ENCODE results near the gene GRID2.

Gene GRID2

DNA sequence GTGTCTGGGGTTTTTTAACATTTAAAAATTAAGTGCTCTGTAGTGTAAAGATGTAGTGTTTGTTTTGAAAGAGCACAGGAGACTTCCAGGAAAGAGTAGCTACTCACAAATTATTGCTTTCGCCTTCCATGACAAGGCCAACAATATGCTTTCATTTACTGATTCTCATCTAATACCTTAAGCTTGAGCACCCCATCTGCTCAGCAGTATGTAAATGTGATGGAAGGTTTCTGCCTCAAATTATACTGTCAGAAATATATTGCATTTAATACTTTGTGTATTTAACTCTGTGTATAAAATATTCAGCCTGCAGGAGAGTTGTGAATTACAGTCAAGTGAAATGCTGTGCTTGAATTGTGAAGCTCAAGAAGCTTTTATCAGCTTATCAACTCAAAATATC, 1228.5 kb downstream of the GRID2 start:
- H3K36me3 ChIP-seq (ENCODE audit: control insufficient read depth, insufficient read depth, low read length) = no peaks in the 10 kb centered on the region
- no peaks in the 10 kb centered on the region for H3K9me3 ChIP-seq (ENCODE audit: control insufficient read depth, insufficient read depth, low read depth, low read length)
- H3K4me3 ChIP-seq (ENCODE audit: low read depth, low read length) = no peak overlapping the region
- no peaks in the 10 kb centered on the region for H3K27me3 ChIP-seq (ENCODE audit: control insufficient read depth, insufficient read depth, low read length)
- H3K27ac ChIP-seq (ENCODE audit: low read depth, low read length) = no peak overlapping the region
- no peak overlapping the region for H3K9ac ChIP-seq (ENCODE audit: low read length)
- H3K4me1 ChIP-seq (ENCODE audit: control insufficient read depth, insufficient read depth, low read length) = peaks cover 6% of the 10 kb centered on the region; the same call in 1 of the 2 replicates

- Histone ChIP-seq H3K9ac (ENCODE audit: low read length) (no peak overlapping the region), H3K27ac (ENCODE audit: low read depth, low read length) (no peak overlapping the region), H3K4me3 (ENCODE audit: low read depth, low read length) (no peak overlapping the region), H3K4me1 (ENCODE audit: control insufficient read depth, insufficient read depth, low read length) (no peaks in the 10 kb centered on the region; the same call in 1 of the 2 replicates), H3K36me3 (ENCODE audit: control insufficient read depth, insufficient read depth, low read length) (no peaks in the 10 kb centered on the region), H3K9me3 (ENCODE audit: control insufficient read depth, insufficient read depth, low read depth, low read length) (no peaks in the 10 kb centered on the region), H3K27me3 (ENCODE audit: control insufficient read depth, insufficient read depth, low read length) (no peaks in the 10 kb centered on the region)
Observed at GRCh38 chr4:93540562-93540961, 1236.8 kb downstream of the GRID2 start.

- Histone ChIP-seq H3K4me3 (ENCODE audit: low read depth, low read length) (no peak overlapping the region), H3K9me3 (ENCODE audit: control insufficient read depth, insufficient read depth, low read depth, low read length) (no peaks in the 10 kb centered on the region), H3K27me3 (ENCODE audit: control insufficient read depth, insufficient read depth, low read length) (no peaks in the 10 kb centered on the region), H3K27ac (ENCODE audit: low read depth, low read length) (no peak overlapping the region), H3K4me1 (ENCODE audit: control insufficient read depth, insufficient read depth, low read length) (no peaks in the 10 kb centered on the region), H3K9ac (ENCODE audit: low read length) (no peak overlapping the region), H3K36me3 (ENCODE audit: control insufficient read depth, insufficient read depth, low read length) (no peaks in the 10 kb centered on the region)
Observed at GRCh38 chr4:93561842-93562241, 1258.1 kb downstream of the GRID2 start.

DNA sequence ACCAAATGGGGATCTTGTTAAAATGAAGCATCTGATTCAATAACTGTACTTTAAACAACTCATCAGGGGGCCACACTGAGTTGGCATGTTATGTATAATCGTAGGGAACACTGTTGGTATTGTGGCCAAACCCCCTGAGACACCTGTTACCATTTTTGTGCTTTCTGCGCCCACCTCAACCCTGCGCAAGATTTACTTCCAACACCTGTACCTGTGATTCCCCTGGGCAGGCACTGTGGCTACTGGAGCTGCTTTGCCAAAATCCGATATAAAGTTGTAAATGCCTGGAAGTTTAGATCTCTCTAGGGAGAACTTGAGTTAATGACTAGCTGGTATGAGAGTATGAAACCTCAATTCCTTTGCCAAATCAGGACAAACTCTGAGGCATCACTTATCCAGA, 1265.0 kb downstream of the GRID2 start:
- Histone ChIP-seq H3K9ac (ENCODE audit: low read length) (no peak overlapping the region), H3K36me3 (ENCODE audit: control insufficient read depth, insufficient read depth, low read length) (no peaks in the 10 kb centered on the region), H3K9me3 (ENCODE audit: control insufficient read depth, insufficient read depth, low read depth, low read length) (no peaks in the 10 kb centered on the region), H3K27me3 (ENCODE audit: control insufficient read depth, insufficient read depth, low read length) (no peaks in the 10 kb centered on the region), H3K27ac (ENCODE audit: low read depth, low read length) (no peak overlapping the region), H3K4me3 (ENCODE audit: low read depth, low read length) (no peak overlapping the region), H3K4me1 (ENCODE audit: control insufficient read depth, insufficient read depth, low read length) (no peaks in the 10 kb centered on the region)

DNA sequence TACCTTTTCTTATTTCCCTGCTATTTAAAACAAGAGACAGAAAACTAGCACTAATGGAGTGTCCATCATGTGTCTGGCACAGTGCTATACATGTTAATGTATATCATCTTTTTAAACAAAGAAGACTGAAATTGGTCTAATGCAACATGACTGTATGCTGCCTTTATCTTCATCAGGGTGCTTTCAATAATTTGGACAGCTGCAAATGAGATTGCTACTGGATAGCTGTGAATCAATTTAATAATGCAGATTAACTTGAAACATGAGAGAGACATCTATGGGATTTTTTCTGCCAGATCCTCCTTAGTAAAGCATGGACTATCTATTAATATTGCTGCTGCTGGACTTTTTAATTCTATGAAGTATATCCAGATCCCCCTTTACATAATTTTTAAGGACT, 1269.5 kb downstream of the GRID2 start:
- Histone ChIP-seq H3K4me3 (ENCODE audit: low read depth, low read length) (no peak overlapping the region), H3K36me3 (ENCODE audit: control insufficient read depth, insufficient read depth, low read length) (no peaks in the 10 kb centered on the region), H3K9ac (ENCODE audit: low read length) (no peak overlapping the region), H3K4me1 (ENCODE audit: control insufficient read depth, insufficient read depth, low read length) (no peaks in the 10 kb centered on the region), H3K9me3 (ENCODE audit: control insufficient read depth, insufficient read depth, low read depth, low read length) (no peaks in the 10 kb centered on the region), H3K27me3 (ENCODE audit: control insufficient read depth, insufficient read depth, low read length) (no peaks in the 10 kb centered on the region), H3K27ac (ENCODE audit: low read depth, low read length) (no peak overlapping the region)

GRCh38 chr4:93578942-93579341, 1275.2 kb downstream of the GRID2 start:
- H3K4me3 ChIP-seq (ENCODE audit: low read depth, low read length) = no peak overlapping the region
- no peak overlapping the region for H3K9ac ChIP-seq (ENCODE audit: low read length)
- H3K9me3 ChIP-seq (ENCODE audit: control insufficient read depth, insufficient read depth, low read depth, low read length) = 0 out of 2 replicates have a peak, but pooled peaks cover 3% of the 10 kb centered on the region
- no peaks in the 10 kb centered on the region for H3K27me3 ChIP-seq (ENCODE audit: control insufficient read depth, insufficient read depth, low read length)
- no peaks in the 10 kb centered on the region for H3K4me1 ChIP-seq (ENCODE audit: control insufficient read depth, insufficient read depth, low read length)
- H3K27ac ChIP-seq (ENCODE audit: low read depth, low read length) = no peak overlapping the region
- no peaks in the 10 kb centered on the region for H3K36me3 ChIP-seq (ENCODE audit: control insufficient read depth, insufficient read depth, low read length)

- H3K27me3 ChIP-seq (ENCODE audit: control insufficient read depth, insufficient read depth, low read length) = no peaks in the 10 kb centered on the region
- peaks cover 10% of the 10 kb centered on the region for H3K9me3 ChIP-seq (ENCODE audit: control insufficient read depth, insufficient read depth, low read depth, low read length)
- H3K36me3 ChIP-seq (ENCODE audit: control insufficient read depth, insufficient read depth, low read length) = no peaks in the 10 kb centered on the region
- H3K27ac ChIP-seq (ENCODE audit: low read depth, low read length) = no peak overlapping the region
- H3K4me3 ChIP-seq (ENCODE audit: low read depth, low read length) = no peak overlapping the region
- no peak overlapping the region for H3K9ac ChIP-seq (ENCODE audit: low read length)
- H3K4me1 ChIP-seq (ENCODE audit: control insufficient read depth, insufficient read depth, low read length) = no peaks in the 10 kb centered on the region
Observed at GRCh38 chr4:93605163-93605562, 1301.4 kb downstream of the GRID2 start.

DNA sequence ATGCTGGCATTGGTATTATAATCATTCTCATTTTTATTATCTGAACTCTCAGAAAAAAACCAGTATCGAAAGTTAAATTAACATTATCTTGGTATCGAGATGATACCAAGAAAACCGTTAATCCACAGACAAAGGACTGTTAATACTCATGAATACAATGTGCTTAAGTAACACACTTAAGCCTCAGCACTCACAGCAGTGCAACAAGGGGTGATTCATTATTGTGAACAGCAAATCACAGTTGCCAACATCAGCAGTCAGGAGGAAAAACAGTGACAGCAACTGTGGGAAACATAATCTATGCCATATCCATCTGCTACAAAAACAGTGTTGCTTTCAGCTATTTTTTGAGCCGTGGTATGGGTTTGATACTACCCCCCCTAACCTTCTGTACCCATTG, 1313.8 kb downstream of the GRID2 start:
- Histone ChIP-seq H3K27me3 (ENCODE audit: control insufficient read depth, insufficient read depth, low read length) (no peaks in the 10 kb centered on the region), H3K36me3 (ENCODE audit: control insufficient read depth, insufficient read depth, low read length) (no peaks in the 10 kb centered on the region), H3K4me3 (ENCODE audit: low read depth, low read length) (no peak overlapping the region), H3K4me1 (ENCODE audit: control insufficient read depth, insufficient read depth, low read length) (no peaks in the 10 kb centered on the region), H3K9ac (ENCODE audit: low read length) (no peak overlapping the region), H3K9me3 (ENCODE audit: control insufficient read depth, insufficient read depth, low read depth, low read length) (no peaks in the 10 kb centered on the region), H3K27ac (ENCODE audit: low read depth, low read length) (no peak overlapping the region)

DNA sequence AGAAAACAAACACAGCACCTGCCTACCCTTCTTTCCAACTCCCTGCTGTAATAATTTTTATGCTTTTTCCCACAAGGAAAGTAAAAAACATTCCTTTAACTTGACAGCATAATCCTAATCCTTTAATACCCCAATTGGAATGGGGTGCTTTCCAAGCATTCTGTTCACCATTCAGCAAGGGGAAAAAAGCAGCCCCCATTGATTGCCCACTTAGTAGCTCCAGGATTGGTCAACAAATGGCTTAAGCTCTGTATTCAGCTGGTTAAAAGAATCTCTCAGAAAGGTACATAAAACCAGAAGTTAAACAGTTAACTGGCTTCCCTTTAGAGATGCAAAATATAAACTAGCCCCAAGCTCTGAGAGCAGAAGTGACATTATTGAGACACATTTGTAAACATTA, 1330.0 kb downstream of the GRID2 start:
- Histone ChIP-seq H3K27me3 (ENCODE audit: control insufficient read depth, insufficient read depth, low read length) (no peaks in the 10 kb centered on the region), H3K4me3 (ENCODE audit: low read depth, low read length) (no peak overlapping the region), H3K27ac (ENCODE audit: low read depth, low read length) (no peak overlapping the region), H3K9me3 (ENCODE audit: control insufficient read depth, insufficient read depth, low read depth, low read length) (no peaks in the 10 kb centered on the region), H3K36me3 (ENCODE audit: control insufficient read depth, insufficient read depth, low read length) (no peaks in the 10 kb centered on the region), H3K4me1 (ENCODE audit: control insufficient read depth, insufficient read depth, low read length) (no peaks in the 10 kb centered on the region), H3K9ac (ENCODE audit: low read length) (no peak overlapping the region)

DNA sequence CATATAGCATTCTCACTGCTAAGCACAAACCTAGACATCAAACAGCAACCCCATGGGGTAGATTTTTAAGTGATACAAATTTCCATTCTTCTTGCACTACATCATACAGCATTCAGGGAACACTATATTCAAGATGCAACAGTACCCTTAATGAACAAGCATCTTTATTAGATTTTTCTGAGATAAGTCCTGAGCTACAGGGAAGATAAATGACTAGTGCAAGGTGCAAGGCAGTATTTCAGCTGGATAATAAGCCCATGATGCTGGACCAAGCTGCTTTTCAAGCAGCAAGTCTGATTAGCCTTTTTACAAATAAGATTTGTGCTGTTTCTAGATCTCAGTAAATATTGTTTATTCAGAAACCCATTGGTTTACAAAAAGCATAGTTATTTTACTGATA, 1332.2 kb downstream of the GRID2 start:
- H3K27ac ChIP-seq (ENCODE audit: low read depth, low read length) = no peak overlapping the region
- no peaks in the 10 kb centered on the region for H3K27me3 ChIP-seq (ENCODE audit: control insufficient read depth, insufficient read depth, low read length)
- no peak overlapping the region for H3K9ac ChIP-seq (ENCODE audit: low read length)
- no peak overlapping the region for H3K4me3 ChIP-seq (ENCODE audit: low read depth, low read length)
- no peaks in the 10 kb centered on the region for H3K4me1 ChIP-seq (ENCODE audit: control insufficient read depth, insufficient read depth, low read length)
- no peaks in the 10 kb centered on the region for H3K36me3 ChIP-seq (ENCODE audit: control insufficient read depth, insufficient read depth, low read length)
- no peaks in the 10 kb centered on the region for H3K9me3 ChIP-seq (ENCODE audit: control insufficient read depth, insufficient read depth, low read depth, low read length)

DNA sequence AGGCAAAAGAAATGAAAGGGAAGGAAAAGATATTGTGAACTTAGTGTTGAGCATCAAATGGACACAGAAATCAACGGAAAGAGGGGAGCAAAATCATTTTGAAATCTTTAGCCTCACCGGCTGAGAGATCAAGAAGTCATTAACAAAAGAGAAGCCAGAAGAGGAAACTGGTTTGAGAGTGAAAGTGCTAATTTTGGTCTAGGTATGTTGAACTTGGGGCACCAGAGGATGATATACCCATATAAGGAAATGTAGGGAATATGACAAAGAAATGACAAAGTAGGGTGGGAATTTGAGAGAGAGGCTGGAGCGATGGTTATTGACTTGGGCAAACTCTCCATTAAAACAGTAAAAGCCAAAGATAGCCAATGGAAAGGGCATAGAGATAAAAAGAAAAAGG, 1341.4 kb downstream of the GRID2 start:
- no peaks in the 10 kb centered on the region for H3K36me3 ChIP-seq (ENCODE audit: control insufficient read depth, insufficient read depth, low read length)
- H3K27me3 ChIP-seq (ENCODE audit: control insufficient read depth, insufficient read depth, low read length) = no peaks in the 10 kb centered on the region
- H3K4me1 ChIP-seq (ENCODE audit: control insufficient read depth, insufficient read depth, low read length) = no peaks in the 10 kb centered on the region; the same call in 1 of the 2 replicates
- no peak overlapping the region for H3K9ac ChIP-seq (ENCODE audit: low read length)
- no peak overlapping the region for H3K4me3 ChIP-seq (ENCODE audit: low read depth, low read length)
- H3K9me3 ChIP-seq (ENCODE audit: control insufficient read depth, insufficient read depth, low read depth, low read length) = no peaks in the 10 kb centered on the region
- no peak overlapping the region for H3K27ac ChIP-seq (ENCODE audit: low read depth, low read length)
